Measurements from ENCODE around the gene LRP5.

LRP5 gene

GRCh38 chr11:68402355-68403031, 90.1 kb downstream of the LRP5 start:
- H3K27ac ChIP-seq = no peak overlapping the region
- H3K4me1 ChIP-seq = peaks cover 4% of the 10 kb centered on the region
- H3K27me3 ChIP-seq (ENCODE audit: control insufficient read depth, insufficient read depth, low read length) = no peaks in the 10 kb centered on the region
- H3K36me3 ChIP-seq (ENCODE audit: control insufficient read depth, insufficient read depth, low read length) = no peaks in the 10 kb centered on the region
- H3K9ac ChIP-seq = no peak overlapping the region
- no peak overlapping the region for H3K4me3 ChIP-seq (ENCODE audit: low read depth, low read length)
- no peak overlapping the region for H3K4me2 ChIP-seq (ENCODE audit: low read length)
- H3K9me3 ChIP-seq (ENCODE audit: control insufficient read depth, low read length) = no peaks in the 10 kb centered on the region
- H3K79me2 ChIP-seq = no peaks in the 10 kb centered on the region
- no peak for TF ChIP-seq CTCF (IDR thresholded peaks at IDR 0.05)
- no peak overlapping the region for H2AFZ ChIP-seq

GRCh38 chr11:68403424-68403823, 91.0 kb downstream of the LRP5 start:
- Histone ChIP-seq H3K4me1 (peaks cover 4% of the 10 kb centered on the region), H3K9me3 (ENCODE audit: control insufficient read depth, low read length) (no peaks in the 10 kb centered on the region), H2AFZ (no peak overlapping the region), H3K27ac (no peak overlapping the region), H3K27me3 (ENCODE audit: control insufficient read depth, insufficient read depth, low read length) (no peaks in the 10 kb centered on the region), H3K36me3 (ENCODE audit: control insufficient read depth, insufficient read depth, low read length) (no peaks in the 10 kb centered on the region), H3K9ac (no peak overlapping the region), H3K4me3 (ENCODE audit: low read depth, low read length) (no peak overlapping the region), H3K79me2 (no peaks in the 10 kb centered on the region), H3K4me2 (ENCODE audit: low read length) (no peak overlapping the region)
- TF ChIP-seq CTCF (IDR thresholded peaks at IDR 0.05) = no peak

- H3K27me3 ChIP-seq (ENCODE audit: control insufficient read depth, insufficient read depth, low read length) = no peaks in the 10 kb centered on the region
- no peak overlapping the region for H3K9ac ChIP-seq
- no peaks in the 10 kb centered on the region for H3K9me3 ChIP-seq (ENCODE audit: control insufficient read depth, low read length)
- no peak overlapping the region for H3K27ac ChIP-seq
- H3K79me2 ChIP-seq = no peaks in the 10 kb centered on the region
- H3K4me2 ChIP-seq (ENCODE audit: low read length) = no peak overlapping the region
- no peak for TF ChIP-seq CTCF (IDR thresholded peaks at IDR 0.05)
- H3K4me1 ChIP-seq = peaks cover 4% of the 10 kb centered on the region
- H2AFZ ChIP-seq = no peak overlapping the region
- H3K4me3 ChIP-seq (ENCODE audit: low read depth, low read length) = no peak overlapping the region
- H3K36me3 ChIP-seq (ENCODE audit: control insufficient read depth, insufficient read depth, low read length) = no peaks in the 10 kb centered on the region
Observed at GRCh38 chr11:68403831-68404230, 91.4 kb downstream of the LRP5 start.

- no peak for TF ChIP-seq CTCF (IDR thresholded peaks at IDR 0.05)
- H3K4me1 ChIP-seq = no peaks in the 10 kb centered on the region
- H3K4me3 ChIP-seq (ENCODE audit: low read depth, low read length) = no peak overlapping the region
- no peak overlapping the region for H3K27ac ChIP-seq
- H3K4me2 ChIP-seq (ENCODE audit: low read length) = no peak overlapping the region
- H3K36me3 ChIP-seq (ENCODE audit: control insufficient read depth, insufficient read depth, low read length) = no peaks in the 10 kb centered on the region
- H3K9ac ChIP-seq = no peak overlapping the region
- H3K79me2 ChIP-seq = no peaks in the 10 kb centered on the region
- H3K9me3 ChIP-seq (ENCODE audit: control insufficient read depth, low read length) = no peaks in the 10 kb centered on the region
- no peak overlapping the region for H2AFZ ChIP-seq
- no peaks in the 10 kb centered on the region for H3K27me3 ChIP-seq (ENCODE audit: control insufficient read depth, insufficient read depth, low read length)
Observed at GRCh38 chr11:68406324-68407313, 94.2 kb downstream of the LRP5 start.
